ENCODE data around the gene TCF25.

- no peak for TF ChIP-seq CTCF (IDR thresholded peaks at IDR 0.05)
- TF ChIP-seq POLR2A (IDR thresholded peaks at IDR 0.05) = no peak
Measured at GRCh38 chr16:89956505-89957215, 83.3 kb downstream of the TCF25 start.

All from thyroid gland (tissue), 4 donors.